ENCODE results near the gene COL4A1. TPM values are rescaled to one million over a fixed set of nuclear protein-coding genes. Genes with fewer than 3 reads are reported as not detected.

COL4A1 gene
- polyA plus RNA-seq, 1 of the 3 experiments (the other 2 are of a cell fraction): 30.3 TPM

GRCh38 chr13:110240943-110241342 lies 66.0 kb downstream of the COL4A1 start (continued):
- TF ChIP-seq, protein P1, sequence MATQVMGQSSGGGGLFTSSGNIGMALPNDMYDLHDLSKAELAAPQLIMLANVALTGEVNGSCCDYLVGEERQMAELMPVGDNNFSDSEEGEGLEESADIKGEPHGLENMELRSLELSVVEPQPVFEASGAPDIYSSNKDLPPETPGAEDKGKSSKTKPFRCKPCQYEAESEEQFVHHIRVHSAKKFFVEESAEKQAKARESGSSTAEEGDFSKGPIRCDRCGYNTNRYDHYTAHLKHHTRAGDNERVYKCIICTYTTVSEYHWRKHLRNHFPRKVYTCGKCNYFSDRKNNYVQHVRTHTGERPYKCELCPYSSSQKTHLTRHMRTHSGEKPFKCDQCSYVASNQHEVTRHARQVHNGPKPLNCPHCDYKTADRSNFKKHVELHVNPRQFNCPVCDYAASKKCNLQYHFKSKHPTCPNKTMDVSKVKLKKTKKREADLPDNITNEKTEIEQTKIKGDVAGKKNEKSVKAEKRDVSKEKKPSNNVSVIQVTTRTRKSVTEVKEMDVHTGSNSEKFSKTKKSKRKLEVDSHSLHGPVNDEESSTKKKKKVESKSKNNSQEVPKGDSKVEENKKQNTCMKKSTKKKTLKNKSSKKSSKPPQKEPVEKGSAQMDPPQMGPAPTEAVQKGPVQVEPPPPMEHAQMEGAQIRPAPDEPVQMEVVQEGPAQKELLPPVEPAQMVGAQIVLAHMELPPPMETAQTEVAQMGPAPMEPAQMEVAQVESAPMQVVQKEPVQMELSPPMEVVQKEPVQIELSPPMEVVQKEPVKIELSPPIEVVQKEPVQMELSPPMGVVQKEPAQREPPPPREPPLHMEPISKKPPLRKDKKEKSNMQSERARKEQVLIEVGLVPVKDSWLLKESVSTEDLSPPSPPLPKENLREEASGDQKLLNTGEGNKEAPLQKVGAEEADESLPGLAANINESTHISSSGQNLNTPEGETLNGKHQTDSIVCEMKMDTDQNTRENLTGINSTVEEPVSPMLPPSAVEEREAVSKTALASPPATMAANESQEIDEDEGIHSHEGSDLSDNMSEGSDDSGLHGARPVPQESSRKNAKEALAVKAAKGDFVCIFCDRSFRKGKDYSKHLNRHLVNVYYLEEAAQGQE (IDR thresholded peaks at IDR 0.05; ENCODE audit: low read depth, low read length): no peak
- no peak for TF ChIP-seq NRF1 (IDR thresholded peaks at IDR 0.05; ENCODE audit: low read depth, low read length)
- no peak for TF ChIP-seq TEAD4 (IDR thresholded peaks at IDR 0.05; ENCODE audit: borderline replicate concordance, insufficient read depth)

DNA sequence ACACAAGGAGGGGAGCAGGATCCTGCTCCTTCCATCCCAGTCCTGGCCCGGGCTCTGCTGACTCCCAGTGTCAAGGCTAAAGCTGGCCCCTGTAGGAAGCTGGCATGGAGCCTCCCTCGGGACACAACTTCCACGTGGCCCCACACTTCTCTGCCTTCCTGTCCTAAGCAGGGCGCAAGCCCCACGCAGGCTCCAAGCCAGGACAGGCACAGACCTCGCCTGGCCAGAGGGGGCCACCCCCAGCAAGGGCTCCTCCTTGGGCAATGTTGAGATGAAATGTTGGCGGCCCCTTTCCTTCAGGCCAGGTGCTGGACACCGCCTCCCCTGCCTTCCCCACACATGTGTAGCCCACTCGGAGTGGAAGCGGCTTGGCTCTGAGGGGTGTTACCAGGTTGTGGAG lies 66.6 kb downstream of the COL4A1 start:
- ChIA-PET CTCF (no interaction called here), POLR2A (no interaction called here)
- Histone ChIP-seq H3K36me3 (replicated peaks in 1 of 2; ENCODE audit: control insufficient read depth in 1 of 2, insufficient read depth in 2 of 2, low read length in 1 of 2) (peaks cover 0 to 6% of the 10 kb centered on the region in 2 experiments), H3K27me3 (ENCODE audit: insufficient read depth) (no peaks in the 10 kb centered on the region), H4K20me1 (ENCODE audit: insufficient read depth) (peaks cover 10% of the 10 kb centered on the region), H3K79me2 (ENCODE audit: insufficient read depth) (peaks cover 32% of the 10 kb centered on the region), H3K9ac (no peak overlapping the region), H3K27ac (ENCODE audit: low read depth in 2 of 2, low read length in 1 of 2) (no peak overlapping the region), H3K9me3 (no peaks in the 10 kb centered on the region), H3K4me2 (no peak overlapping the region), H3K4me1 (ENCODE audit: control insufficient read depth in 1 of 2, insufficient read depth in 2 of 2, low read depth in 1 of 2, low read length in 1 of 2) (peaks cover 22 to 40% of the 10 kb centered on the region in 2 experiments; a peak in 3 of 4 replicates), H3F3A (replicated peaks; ENCODE audit: insufficient read depth) (peaks cover 13% of the 10 kb centered on the region), H3K4me3 (ENCODE audit: low read depth in 2 of 2, low read length in 1 of 2) (no peak overlapping the region), H2AFZ (ENCODE audit: low read depth) (no peak overlapping the region), H3K9me2 (no peaks in the 10 kb centered on the region)
- WGBS (ENCODE audit: low lambda C conversion rate): 100% methylated on average over 3 of the region's 10 CpGs
- TF ChIP-seq CHD2 (IDR thresholded peaks at IDR 0.05; ENCODE audit: low read length, partially characterized antibody) (no peak), FOXJ3 (CRISPR knock-in tag; IDR thresholded peaks at IDR 0.05) (no peak), FOXM1 (IDR thresholded peaks at IDR 0.05; ENCODE audit: low read depth) (no peak), NRF1 (IDR thresholded peaks at IDR 0.05; ENCODE audit: low read depth, low read length) (no peak), RCOR1 (IDR thresholded peaks at IDR 0.05; ENCODE audit: low read length) (no peak), ELF1 (IDR thresholded peaks at IDR 0.05) (no peak), POLR2AphosphoS5 (IDR thresholded peaks at IDR 0.05; ENCODE audit: low read depth, low read length) (no peak), EZH2phosphoT487 (IDR thresholded peaks at IDR 0.05; ENCODE audit: borderline replicate concordance, low read depth) (no peak)
- TF ChIP-seq, protein P2, sequence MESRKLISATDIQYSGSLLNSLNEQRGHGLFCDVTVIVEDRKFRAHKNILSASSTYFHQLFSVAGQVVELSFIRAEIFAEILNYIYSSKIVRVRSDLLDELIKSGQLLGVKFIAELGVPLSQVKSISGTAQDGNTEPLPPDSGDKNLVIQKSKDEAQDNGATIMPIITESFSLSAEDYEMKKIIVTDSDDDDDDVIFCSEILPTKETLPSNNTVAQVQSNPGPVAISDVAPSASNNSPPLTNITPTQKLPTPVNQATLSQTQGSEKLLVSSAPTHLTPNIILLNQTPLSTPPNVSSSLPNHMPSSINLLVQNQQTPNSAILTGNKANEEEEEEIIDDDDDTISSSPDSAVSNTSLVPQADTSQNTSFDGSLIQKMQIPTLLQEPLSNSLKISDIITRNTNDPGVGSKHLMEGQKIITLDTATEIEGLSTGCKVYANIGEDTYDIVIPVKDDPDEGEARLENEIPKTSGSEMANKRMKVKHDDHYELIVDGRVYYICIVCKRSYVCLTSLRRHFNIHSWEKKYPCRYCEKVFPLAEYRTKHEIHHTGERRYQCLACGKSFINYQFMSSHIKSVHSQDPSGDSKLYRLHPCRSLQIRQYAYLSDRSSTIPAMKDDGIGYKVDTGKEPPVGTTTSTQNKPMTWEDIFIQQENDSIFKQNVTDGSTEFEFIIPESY (IDR thresholded peaks at IDR 0.05; ENCODE audit: borderline replicate concordance, low read depth): no peak
- DNase-seq: no peak
